NCI-H1092 treated with DMSO at 0.1 percent for 48 hours (cell line): Measurements from ENCODE around the gene AGPAT4.

ENCODE experiments used
- DNase-seq: peaks from one replicate; lab custom pipeline; 2025; lab: John Stamatoyannopoulos, UW

Gene AGPAT4

GRCh38 chr6:161110028-161110779 is 163.7 kb downstream of the AGPAT4 start:
- DNase-seq, result no peak

- DNase-seq, result no peak
Measured at GRCh38 chr6:161109366-161109765, 164.5 kb downstream of the AGPAT4 start.

DNA sequence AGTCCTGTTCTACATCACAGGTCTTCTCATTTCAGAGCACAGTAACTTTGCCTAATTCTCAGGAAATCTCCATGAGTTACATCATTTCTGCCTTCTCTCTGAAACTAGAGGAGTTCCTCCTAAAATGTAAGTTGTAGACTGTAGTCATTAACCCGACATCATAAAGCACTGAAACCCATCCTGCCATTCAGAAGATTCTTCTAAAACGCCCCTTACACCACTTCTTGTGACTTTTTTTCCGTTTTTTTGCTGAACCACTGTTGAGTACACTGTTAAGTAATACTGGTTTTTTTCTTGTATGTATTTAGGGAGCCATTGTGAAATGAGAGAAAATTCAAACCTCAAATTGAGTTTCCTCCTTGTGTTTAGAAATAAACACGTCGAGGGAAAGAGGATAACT is 164.9 kb downstream of the AGPAT4 start:
- DNase-seq, result no peak

GRCh38 chr6:161107779-161108730 is 165.8 kb downstream of the AGPAT4 start:
- DNase-seq, result no peak

DNA sequence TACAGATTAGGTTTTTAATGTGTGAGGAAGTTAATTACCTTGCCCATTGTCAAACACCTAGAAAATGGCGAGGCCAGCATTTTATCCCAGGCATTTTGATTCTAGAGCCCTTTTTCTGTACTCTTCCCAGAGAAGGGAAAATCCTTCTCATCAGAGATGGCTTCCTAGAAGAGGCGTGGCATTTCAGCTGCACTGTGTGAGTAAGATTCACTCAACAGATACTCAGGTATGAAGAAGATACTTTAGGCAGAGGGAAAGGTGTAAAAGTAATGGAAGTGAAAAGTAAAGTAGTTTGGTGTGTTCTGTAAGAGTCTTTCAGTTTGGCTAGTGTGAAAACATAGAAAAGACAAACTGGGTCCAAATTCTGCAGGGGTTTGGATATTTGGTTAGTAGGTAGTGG is 168.5 kb downstream of the AGPAT4 start:
- DNase-seq, result no peak

DNA sequence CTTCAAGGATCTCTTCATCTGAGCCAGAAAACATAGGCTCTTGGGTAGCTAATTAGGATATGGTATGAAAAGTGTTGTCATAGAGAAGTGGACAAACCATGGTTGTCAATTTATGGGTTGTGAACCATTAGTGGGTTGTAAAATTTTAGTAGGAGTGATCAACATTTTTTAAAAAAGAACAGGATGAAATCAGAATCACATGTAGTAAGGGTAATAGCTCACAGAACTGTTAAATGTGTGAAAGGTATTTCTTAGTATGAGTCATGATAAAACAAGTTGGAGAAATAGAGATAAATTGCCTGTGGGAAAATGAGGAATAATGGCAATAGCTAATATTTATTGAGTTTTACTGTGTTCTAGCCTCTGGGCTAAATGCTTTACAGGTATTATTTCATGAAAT is 168.9 kb downstream of the AGPAT4 start:
- DNase-seq, result no peak

DNA sequence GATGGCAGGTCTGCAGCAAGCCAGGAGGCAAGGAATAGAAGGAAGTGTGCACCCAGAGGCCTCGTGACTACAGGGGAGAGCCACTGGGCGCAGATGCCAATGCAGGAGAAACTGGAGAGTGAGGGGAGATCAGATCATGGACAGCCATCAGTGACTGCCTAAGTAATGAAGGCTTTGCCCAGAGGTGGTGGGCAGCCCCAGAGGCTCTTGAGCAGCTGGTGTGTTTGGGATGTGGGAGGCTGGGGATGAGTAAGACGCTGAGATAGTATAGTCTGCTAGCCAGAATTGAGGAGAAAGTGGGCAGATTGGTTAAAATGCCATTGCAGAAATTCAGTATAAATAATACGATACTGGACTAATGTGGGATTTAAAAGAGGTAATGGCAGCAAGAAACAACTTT is 170.4 kb downstream of the AGPAT4 start:
- no peak for DNase-seq

DNA sequence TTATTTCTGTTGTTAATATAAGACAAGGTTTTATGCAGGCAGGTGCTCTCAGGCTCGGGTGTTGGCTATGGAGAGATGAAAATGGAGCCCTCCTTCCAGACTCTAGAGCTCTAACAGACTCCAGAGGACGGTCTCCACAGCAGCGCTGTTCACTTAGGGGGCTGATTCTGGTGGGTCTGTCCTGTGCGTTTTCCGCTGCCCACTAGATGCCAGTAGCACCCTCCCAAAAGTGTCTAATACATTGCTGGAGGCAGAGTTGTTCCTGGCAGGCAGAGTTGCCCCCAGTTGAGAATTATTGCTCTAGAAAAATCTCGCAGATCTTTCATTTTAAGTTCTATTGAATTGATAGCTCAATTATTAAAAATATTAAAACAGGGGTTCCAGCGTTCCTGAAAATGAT is 172.3 kb downstream of the AGPAT4 start:
- peak; percentile 22 for DNase-seq

DNA sequence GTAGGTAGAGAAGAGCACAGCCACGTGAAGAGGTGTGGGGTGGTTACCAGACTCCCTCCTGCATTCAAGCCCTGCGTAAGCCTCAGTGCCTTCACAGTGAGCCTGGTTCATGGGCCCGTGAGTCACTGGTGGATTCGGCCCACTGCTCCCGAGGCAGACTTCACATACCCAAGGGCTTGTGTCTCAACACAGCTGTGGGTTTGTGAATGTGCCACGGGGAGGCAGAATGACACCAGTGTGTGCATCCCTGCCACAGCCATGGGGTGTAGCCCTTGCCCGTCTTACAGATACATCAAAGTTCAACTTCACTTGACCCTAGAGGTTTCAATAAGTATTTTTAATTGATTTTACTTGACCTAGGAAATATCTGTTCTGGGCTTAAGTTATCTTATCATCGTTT is 173.8 kb downstream of the AGPAT4 start:
- no peak for DNase-seq

- DNase-seq, result no peak
Measured at GRCh38 chr6:161095916-161096315, 177.9 kb downstream of the AGPAT4 start.

- no peak for DNase-seq
Measured at GRCh38 chr6:161094955-161095354, 178.9 kb downstream of the AGPAT4 start.

DNA sequence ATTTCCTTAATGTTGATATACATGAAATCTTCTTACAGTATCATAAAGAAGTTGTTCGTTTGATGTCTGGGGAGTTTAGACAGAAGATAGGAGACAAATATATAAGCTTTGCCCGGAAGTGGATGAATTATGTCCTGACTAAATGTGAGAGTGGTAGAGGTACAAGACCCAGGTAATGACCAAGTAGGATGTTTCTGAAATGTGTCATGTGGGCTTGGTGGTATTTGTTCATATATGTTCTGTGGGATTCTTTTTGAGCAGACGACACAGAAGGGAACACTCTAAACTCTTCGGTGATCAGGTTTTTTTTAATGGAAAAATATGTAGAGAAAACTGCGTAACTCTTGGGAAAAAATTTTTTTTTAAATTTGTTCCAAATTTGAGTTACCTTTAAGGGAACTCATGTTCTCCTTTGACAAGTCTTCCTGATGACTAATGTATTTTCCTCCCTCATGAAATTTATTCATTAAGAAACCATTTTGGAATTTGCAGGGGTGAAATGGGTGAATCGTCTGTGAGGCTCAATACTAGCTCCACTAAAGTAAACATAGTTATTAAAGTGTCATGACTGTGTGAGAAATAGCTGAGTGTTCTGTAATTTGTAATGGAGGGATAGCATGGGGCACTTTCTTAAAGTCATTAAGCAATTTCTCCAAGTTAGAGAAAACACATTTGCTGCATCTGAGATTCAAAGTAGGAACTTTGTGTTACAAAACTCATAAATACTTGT is 181.7 kb downstream of the AGPAT4 start:
- no peak for DNase-seq

GRCh38 chr6:161091151-161091550 is 182.7 kb downstream of the AGPAT4 start:
- DNase-seq, result no peak

DNA sequence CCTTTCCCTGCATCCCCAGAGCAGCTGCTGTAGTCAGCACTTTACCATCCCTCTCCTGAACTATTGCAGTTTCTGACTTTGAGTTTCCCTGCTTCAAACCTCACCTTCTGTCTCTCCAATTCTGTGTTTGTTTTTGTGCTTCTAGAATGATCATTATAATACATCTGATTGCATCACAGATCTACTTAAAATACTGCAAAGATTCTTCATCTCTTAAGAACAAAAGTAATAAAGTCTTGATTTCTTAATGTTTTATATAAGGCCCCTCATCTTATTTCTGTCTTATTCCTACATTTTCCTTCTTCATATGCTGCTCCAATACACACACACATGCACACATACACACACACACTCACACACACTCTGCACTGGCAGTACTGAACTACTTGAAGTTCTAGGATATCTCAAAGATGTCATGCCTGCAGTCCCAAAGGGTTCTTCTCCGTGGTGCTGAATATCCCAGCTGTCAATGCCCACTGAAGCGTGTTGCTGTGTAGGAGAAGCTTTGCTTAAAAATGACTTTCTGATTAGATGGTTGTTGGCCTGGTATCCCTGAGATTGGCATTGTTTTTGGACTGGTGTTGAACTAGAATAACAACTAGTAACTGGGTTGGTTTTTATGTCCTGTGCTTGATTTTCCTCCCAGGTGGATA is 185.1 kb downstream of the AGPAT4 start:
- DNase-seq, result no peak

- no peak for DNase-seq
Measured at GRCh38 chr6:161085246-161085645, 188.6 kb downstream of the AGPAT4 start.

GRCh38 chr6:161082215-161082614 is 191.6 kb downstream of the AGPAT4 start:
- no peak for DNase-seq

GRCh38 chr6:161080263-161080970 is 193.4 kb downstream of the AGPAT4 start:
- DNase-seq, result no peak
